ENCODE data around the gene UVRAG.

UVRAG gene

DNA sequence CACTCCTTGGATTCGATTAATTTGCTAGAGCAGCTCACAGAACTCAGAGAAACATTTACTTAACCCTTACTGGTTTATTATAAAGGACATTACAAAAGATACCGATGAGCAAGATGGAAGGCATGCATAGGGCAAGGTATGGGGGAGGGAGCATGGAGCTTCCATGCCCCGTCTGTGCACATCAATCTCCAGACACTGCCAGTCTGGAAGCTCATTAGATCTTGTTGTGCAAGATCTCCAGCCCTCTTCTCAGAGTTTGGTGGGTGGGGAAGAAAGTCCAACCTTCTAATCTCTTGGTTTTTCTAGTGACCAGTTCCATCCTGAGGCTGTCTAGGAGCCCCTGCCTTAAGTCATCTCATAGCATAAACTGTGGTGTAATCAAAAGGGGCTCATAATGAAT is 190.7 kb downstream of the UVRAG start:
- Histone ChIP-seq H3K4me3 (replicated peaks; ENCODE audit: insufficient read depth, low read length) (no peak overlapping the region), H3K27ac (replicated peaks) (no peak overlapping the region), H3K27me3 (ENCODE audit: insufficient read depth, poor library complexity, severe bottlenecking) (no peaks in the 10 kb centered on the region)
- DNase-seq (ENCODE audit: low read depth in 1 of 2, low spot score in 1 of 2) = no peak
- TF ChIP-seq SPI1 (IDR thresholded peaks at IDR 0.05; ENCODE audit: borderline replicate concordance, low read depth) = no peak
- TF ChIP-seq, protein P1, sequence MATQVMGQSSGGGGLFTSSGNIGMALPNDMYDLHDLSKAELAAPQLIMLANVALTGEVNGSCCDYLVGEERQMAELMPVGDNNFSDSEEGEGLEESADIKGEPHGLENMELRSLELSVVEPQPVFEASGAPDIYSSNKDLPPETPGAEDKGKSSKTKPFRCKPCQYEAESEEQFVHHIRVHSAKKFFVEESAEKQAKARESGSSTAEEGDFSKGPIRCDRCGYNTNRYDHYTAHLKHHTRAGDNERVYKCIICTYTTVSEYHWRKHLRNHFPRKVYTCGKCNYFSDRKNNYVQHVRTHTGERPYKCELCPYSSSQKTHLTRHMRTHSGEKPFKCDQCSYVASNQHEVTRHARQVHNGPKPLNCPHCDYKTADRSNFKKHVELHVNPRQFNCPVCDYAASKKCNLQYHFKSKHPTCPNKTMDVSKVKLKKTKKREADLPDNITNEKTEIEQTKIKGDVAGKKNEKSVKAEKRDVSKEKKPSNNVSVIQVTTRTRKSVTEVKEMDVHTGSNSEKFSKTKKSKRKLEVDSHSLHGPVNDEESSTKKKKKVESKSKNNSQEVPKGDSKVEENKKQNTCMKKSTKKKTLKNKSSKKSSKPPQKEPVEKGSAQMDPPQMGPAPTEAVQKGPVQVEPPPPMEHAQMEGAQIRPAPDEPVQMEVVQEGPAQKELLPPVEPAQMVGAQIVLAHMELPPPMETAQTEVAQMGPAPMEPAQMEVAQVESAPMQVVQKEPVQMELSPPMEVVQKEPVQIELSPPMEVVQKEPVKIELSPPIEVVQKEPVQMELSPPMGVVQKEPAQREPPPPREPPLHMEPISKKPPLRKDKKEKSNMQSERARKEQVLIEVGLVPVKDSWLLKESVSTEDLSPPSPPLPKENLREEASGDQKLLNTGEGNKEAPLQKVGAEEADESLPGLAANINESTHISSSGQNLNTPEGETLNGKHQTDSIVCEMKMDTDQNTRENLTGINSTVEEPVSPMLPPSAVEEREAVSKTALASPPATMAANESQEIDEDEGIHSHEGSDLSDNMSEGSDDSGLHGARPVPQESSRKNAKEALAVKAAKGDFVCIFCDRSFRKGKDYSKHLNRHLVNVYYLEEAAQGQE (IDR thresholded peaks at IDR 0.05; ENCODE audit: insufficient replicate concordance, low read depth) = no peak
- TF ChIP-seq GABPA (IDR thresholded peaks at IDR 0.05; ENCODE audit: low read depth) = no peak
- TF ChIP-seq, protein P2, sequence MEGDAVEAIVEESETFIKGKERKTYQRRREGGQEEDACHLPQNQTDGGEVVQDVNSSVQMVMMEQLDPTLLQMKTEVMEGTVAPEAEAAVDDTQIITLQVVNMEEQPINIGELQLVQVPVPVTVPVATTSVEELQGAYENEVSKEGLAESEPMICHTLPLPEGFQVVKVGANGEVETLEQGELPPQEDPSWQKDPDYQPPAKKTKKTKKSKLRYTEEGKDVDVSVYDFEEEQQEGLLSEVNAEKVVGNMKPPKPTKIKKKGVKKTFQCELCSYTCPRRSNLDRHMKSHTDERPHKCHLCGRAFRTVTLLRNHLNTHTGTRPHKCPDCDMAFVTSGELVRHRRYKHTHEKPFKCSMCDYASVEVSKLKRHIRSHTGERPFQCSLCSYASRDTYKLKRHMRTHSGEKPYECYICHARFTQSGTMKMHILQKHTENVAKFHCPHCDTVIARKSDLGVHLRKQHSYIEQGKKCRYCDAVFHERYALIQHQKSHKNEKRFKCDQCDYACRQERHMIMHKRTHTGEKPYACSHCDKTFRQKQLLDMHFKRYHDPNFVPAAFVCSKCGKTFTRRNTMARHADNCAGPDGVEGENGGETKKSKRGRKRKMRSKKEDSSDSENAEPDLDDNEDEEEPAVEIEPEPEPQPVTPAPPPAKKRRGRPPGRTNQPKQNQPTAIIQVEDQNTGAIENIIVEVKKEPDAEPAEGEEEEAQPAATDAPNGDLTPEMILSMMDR (IDR thresholded peaks at IDR 0.05; ENCODE audit: insufficient read depth, low read length) = no peak
- TF ChIP-seq POLR2AphosphoS5 (IDR thresholded peaks at IDR 0.05; ENCODE audit: low read depth) = no peak

DNA sequence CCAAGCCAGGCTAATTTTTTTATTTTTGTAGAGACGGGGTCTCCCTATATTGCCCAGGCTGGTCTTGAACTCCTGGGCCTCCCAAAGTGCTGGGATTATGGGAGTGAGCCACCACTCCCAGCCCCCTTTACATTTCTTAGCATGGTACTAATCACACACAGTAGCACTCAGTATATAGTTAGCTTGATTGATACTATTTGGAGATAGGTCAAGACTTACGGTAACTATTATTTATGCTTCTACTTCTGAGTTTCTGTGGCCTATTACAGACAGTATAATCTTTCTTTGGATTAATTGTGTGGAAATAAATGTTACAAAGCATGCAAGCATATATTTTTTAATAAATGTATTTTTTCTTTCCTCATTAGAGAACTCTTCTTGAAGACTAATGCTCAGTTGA is 192.2 kb downstream of the UVRAG start:
- TF ChIP-seq SPI1 (IDR thresholded peaks at IDR 0.05; ENCODE audit: borderline replicate concordance, low read depth) = no peak
- no peak for TF ChIP-seq POLR2AphosphoS5 (IDR thresholded peaks at IDR 0.05; ENCODE audit: low read depth)
- DNase-seq (ENCODE audit: low read depth in 1 of 2, low spot score in 1 of 2) = no peak
- no peaks in the 10 kb centered on the region for H3K27me3 ChIP-seq (ENCODE audit: insufficient read depth, poor library complexity, severe bottlenecking)
- H3K27ac ChIP-seq (replicated peaks) = no peak overlapping the region
- no peak overlapping the region for H3K4me3 ChIP-seq (replicated peaks; ENCODE audit: insufficient read depth, low read length)

DNA sequence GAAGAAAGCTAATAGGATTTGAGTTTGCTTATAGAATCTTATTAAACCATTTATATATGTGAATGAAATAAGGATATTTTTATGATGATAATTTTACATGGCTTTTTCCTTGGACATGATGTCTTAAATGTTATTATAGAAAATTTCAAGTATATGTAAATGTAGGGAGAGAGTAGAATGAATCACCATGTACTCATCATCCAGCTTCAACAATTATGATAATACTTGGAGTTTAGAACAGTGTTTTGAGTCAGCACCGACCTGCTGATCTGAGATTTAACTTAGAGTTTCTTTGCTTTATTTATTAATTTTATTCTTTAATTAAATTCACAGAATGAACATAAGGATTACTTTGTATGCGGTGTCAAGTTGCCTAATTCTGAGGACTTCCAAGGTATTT is 193.5 kb downstream of the UVRAG start:
- no peak for TF ChIP-seq SPI1 (IDR thresholded peaks at IDR 0.05; ENCODE audit: borderline replicate concordance, low read depth)
- TF ChIP-seq, protein P2 (IDR thresholded peaks at IDR 0.05; ENCODE audit: insufficient read depth, low read length) = no peak
- no peak for TF ChIP-seq POLR2AphosphoS5 (IDR thresholded peaks at IDR 0.05; ENCODE audit: low read depth)
- TF ChIP-seq, protein P1 (IDR thresholded peaks at IDR 0.05; ENCODE audit: insufficient replicate concordance, low read depth) = no peak
- TF ChIP-seq GABPA (IDR thresholded peaks at IDR 0.05; ENCODE audit: low read depth) = no peak
- H3K27ac ChIP-seq (replicated peaks) = no peak overlapping the region
- no peaks in the 10 kb centered on the region for H3K27me3 ChIP-seq (ENCODE audit: insufficient read depth, poor library complexity, severe bottlenecking)
- no peak overlapping the region for H3K4me3 ChIP-seq (replicated peaks; ENCODE audit: insufficient read depth, low read length)
- no peak for DNase-seq (ENCODE audit: low read depth in 1 of 2, low spot score in 1 of 2)

DNA sequence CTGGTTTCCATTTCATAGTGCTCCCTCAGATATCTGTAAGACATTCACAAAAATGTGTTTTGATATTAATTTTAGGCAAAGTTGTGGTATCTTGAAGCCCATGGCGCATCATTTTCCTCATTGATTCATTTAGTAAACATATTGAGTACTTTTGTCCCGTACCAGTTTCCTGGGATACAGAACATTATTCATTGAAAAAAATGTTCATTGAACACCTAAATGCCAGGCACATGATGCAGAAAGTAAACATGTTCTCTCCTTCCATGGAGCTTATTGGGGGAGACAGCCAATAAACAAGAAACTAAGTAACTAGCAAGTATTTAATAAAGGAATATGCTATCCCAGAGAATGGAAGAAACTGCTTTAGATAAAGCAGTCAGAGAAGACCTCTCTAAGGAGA is 195.0 kb downstream of the UVRAG start:
- H3K27ac ChIP-seq (replicated peaks) = no peak overlapping the region
- H3K4me3 ChIP-seq (replicated peaks; ENCODE audit: insufficient read depth, low read length) = no peak overlapping the region
- H3K27me3 ChIP-seq (ENCODE audit: insufficient read depth, poor library complexity, severe bottlenecking) = no peaks in the 10 kb centered on the region
- TF ChIP-seq GABPA (IDR thresholded peaks at IDR 0.05; ENCODE audit: low read depth) (no peak), POLR2AphosphoS5 (IDR thresholded peaks at IDR 0.05; ENCODE audit: low read depth) (no peak), SPI1 (IDR thresholded peaks at IDR 0.05; ENCODE audit: borderline replicate concordance, low read depth) (no peak)
- TF ChIP-seq, protein P1 (IDR thresholded peaks at IDR 0.05; ENCODE audit: insufficient replicate concordance, low read depth) = no peak
- TF ChIP-seq, protein P2 (IDR thresholded peaks at IDR 0.05; ENCODE audit: insufficient read depth, low read length) = no peak
- DNase-seq (ENCODE audit: low read depth in 1 of 2, low spot score in 1 of 2) = no peak

Data from HL-60 (cell line).